Body of pancreas (tissue), 4 donors: Measurements from ENCODE around the gene SVIL.

ENCODE experiments used
- CTCF ChIP-seq, 7 experiments: fragments of 450-650 bp in 4 of 7; fragments of 200-600 bp in 3 of 7; sonication (generic) in 3 of 7; IDR thresholded peaks; one replicate each; pipeline ENCODE4 v1.5.1; 2016 to 2019; ENCODE audit warnings: antibody characterized with exemption in 7 of 7
- POLR2A ChIP-seq, 3 donors: fragments of 450-650 bp; IDR thresholded peaks; one replicate each; pipeline ENCODE4 v1.6.1; 2016; ENCODE audit warnings: antibody characterized with exemption in 3 of 3, mild to moderate bottlenecking in 2 of 3

DNA sequence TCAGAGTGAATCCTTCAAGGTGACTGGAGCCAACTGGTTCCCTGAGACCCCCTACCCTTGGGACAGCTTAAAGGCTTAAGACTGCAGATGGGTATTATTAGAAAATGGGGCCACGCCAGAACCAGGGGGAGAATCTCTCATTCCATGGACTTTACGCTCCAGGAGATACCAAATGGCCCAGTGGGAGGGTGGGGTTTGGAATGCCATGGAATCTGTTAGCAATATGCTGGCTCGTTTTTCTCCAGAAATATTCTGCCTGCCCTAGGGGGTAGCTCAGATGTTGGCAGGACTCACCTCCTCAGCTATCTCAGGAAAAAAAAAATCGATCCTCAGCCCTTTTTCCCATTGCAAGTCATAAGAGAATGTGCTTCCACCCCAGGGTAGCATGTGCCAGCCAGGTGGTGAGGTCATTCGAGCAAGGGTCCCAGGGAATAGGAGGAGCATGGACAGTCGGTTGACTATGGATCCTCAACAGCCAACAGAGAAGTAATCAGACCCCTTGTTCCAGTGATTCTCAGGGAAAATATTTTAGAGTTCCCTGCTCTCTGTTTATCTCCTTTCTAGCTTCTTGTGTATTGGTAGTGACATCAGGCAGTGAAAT is 22.9 kb downstream of the SVIL start:
- no peak for TF ChIP-seq CTCF (IDR thresholded peaks at IDR 0.05)
- TF ChIP-seq POLR2A (IDR thresholded peaks at IDR 0.05) = no peak
